ENCODE data around the gene FBRSL1. TPM values are rescaled to one million over a fixed set of nuclear protein-coding genes. Genes with fewer than 3 reads are reported as not detected.

The FBRSL1 gene
- total RNA-seq, 1 experiment from 2014 or later: 130 TPM

GRCh38 chr12:132478433-132478803 is 11.5 kb upstream of the FBRSL1 start:
- DNase-seq (ENCODE audit: low spot score): no peak
- ChIA-PET CTCF (no interaction called here), POLR2A (ENCODE audit: low non-redundant PET) (no interaction called here)
- intact Hi-C loops (cut with micrococcal nuclease; ENCODE audit: unreplicated experiment): no loop called here
- BruUV-seq (replicated peaks): no TSS peak
- Histone ChIP-seq H3K9me3 (ENCODE audit: low read depth, low read length, poor library complexity, severe bottlenecking) (no peaks in the 10 kb centered on the region), H3K27me3 (replicated peaks; ENCODE audit: insufficient read depth, low read depth, low read length, poor library complexity) (no peaks in the 10 kb centered on the region), H3K36me3 (ENCODE audit: insufficient read depth, low read length, poor library complexity, severe bottlenecking) (no peaks in the 10 kb centered on the region), H3K27ac (ENCODE audit: low read depth, low read length, poor library complexity, severe bottlenecking) (no peak overlapping the region), H3K4me3 (ENCODE audit: low read depth, low read length, poor library complexity, severe bottlenecking) (no peak overlapping the region), H3K4me1 (ENCODE audit: insufficient read depth, low read length, poor library complexity, severe bottlenecking) (no peaks in the 10 kb centered on the region)
- TF ChIP-seq, protein P1, sequence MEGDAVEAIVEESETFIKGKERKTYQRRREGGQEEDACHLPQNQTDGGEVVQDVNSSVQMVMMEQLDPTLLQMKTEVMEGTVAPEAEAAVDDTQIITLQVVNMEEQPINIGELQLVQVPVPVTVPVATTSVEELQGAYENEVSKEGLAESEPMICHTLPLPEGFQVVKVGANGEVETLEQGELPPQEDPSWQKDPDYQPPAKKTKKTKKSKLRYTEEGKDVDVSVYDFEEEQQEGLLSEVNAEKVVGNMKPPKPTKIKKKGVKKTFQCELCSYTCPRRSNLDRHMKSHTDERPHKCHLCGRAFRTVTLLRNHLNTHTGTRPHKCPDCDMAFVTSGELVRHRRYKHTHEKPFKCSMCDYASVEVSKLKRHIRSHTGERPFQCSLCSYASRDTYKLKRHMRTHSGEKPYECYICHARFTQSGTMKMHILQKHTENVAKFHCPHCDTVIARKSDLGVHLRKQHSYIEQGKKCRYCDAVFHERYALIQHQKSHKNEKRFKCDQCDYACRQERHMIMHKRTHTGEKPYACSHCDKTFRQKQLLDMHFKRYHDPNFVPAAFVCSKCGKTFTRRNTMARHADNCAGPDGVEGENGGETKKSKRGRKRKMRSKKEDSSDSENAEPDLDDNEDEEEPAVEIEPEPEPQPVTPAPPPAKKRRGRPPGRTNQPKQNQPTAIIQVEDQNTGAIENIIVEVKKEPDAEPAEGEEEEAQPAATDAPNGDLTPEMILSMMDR (conservative IDR thresholded peaks at IDR 0.05; ENCODE audit: low read depth, low read length): no peak
- no peak for TF ChIP-seq EZH2 (IDR thresholded peaks at IDR 0.05; ENCODE audit: borderline replicate concordance, low read depth, low read length, poor library complexity, severe bottlenecking)

- DNase-seq (ENCODE audit: low spot score): no peak
- BruUV-seq (replicated peaks): no TSS peak
- ChIA-PET POLR2A (ENCODE audit: low non-redundant PET) (no interaction called here), CTCF (no interaction called here)
- TF ChIP-seq, protein P1 (conservative IDR thresholded peaks at IDR 0.05; ENCODE audit: low read depth, low read length): no peak
- no peak for TF ChIP-seq EZH2 (IDR thresholded peaks at IDR 0.05; ENCODE audit: borderline replicate concordance, low read depth, low read length, poor library complexity, severe bottlenecking)
- Histone ChIP-seq H3K4me3 (ENCODE audit: low read depth, low read length, poor library complexity, severe bottlenecking) (no peak overlapping the region), H3K4me1 (ENCODE audit: insufficient read depth, low read length, poor library complexity, severe bottlenecking) (no peaks in the 10 kb centered on the region), H3K9me3 (ENCODE audit: low read depth, low read length, poor library complexity, severe bottlenecking) (no peaks in the 10 kb centered on the region), H3K27ac (ENCODE audit: low read depth, low read length, poor library complexity, severe bottlenecking) (no peak overlapping the region), H3K36me3 (ENCODE audit: insufficient read depth, low read length, poor library complexity, severe bottlenecking) (no peaks in the 10 kb centered on the region), H3K27me3 (replicated peaks; ENCODE audit: insufficient read depth, low read depth, low read length, poor library complexity) (no peaks in the 10 kb centered on the region)
- intact Hi-C loops (cut with micrococcal nuclease; ENCODE audit: unreplicated experiment): no loop called here
These were observed 11.1 kb upstream of the FBRSL1 start for GRCh38 chr12:132478845-132479244.

DNA sequence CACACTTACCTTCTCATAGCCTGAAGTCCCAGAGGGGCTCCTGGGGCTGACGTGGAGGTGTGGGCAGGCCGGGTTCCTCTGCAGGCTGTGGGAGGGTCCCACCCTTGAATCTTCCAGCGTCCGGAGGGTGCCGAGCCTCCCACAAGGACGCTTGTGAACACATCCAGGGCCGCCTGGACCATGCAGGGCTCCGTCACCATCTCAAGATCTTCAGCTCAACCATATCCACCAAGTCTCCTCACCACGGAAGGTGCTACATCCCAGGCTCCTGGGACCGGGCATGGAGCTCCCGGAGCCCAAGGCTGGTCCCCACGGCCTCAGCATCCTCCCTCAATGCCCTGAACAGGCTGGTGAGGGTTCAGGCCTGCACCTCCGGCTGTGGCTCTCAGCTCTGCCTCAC is 10.7 kb upstream of the FBRSL1 start:
- ChIA-PET CTCF (no interaction called here), POLR2A (ENCODE audit: low non-redundant PET) (no interaction called here)
- no peak overlapping the region for H3K4me3 ChIP-seq (ENCODE audit: low read depth, low read length, poor library complexity, severe bottlenecking)
- no peak for DNase-seq (ENCODE audit: low spot score)
- no peaks in the 10 kb centered on the region for H3K27me3 ChIP-seq (replicated peaks; ENCODE audit: insufficient read depth, low read depth, low read length, poor library complexity)
- TF ChIP-seq, protein P1 (conservative IDR thresholded peaks at IDR 0.05; ENCODE audit: low read depth, low read length): no peak
- no peak for TF ChIP-seq EZH2 (IDR thresholded peaks at IDR 0.05; ENCODE audit: borderline replicate concordance, low read depth, low read length, poor library complexity, severe bottlenecking)
- no peak overlapping the region for H3K27ac ChIP-seq (ENCODE audit: low read depth, low read length, poor library complexity, severe bottlenecking)
- no peaks in the 10 kb centered on the region for H3K9me3 ChIP-seq (ENCODE audit: low read depth, low read length, poor library complexity, severe bottlenecking)
- intact Hi-C loops (cut with micrococcal nuclease; ENCODE audit: unreplicated experiment): no loop called here
- no TSS peak for BruUV-seq (replicated peaks)
- H3K36me3 ChIP-seq (ENCODE audit: insufficient read depth, low read length, poor library complexity, severe bottlenecking): no peaks in the 10 kb centered on the region
- no peaks in the 10 kb centered on the region for H3K4me1 ChIP-seq (ENCODE audit: insufficient read depth, low read length, poor library complexity, severe bottlenecking)
